ELR (cell line): ENCODE results near the gene MTMR4.
"Not testable (repeated sequence)": the region's sequence is repeated elsewhere in the genome, so short reads cannot be mapped to it uniquely, and the experiment has no call there.

ENCODE experiments used
- DNase-seq: peaks from one replicate; pipeline ENCODE4 v3.0.0-alpha.2; 2015; ENCODE audit warnings: low read depth

MTMR4 gene

GRCh38 chr17:58492238-58493121 is 22.0 kb downstream of the MTMR4 start:
- DNase-seq, result no peak

GRCh38 chr17:58491510-58492045 is 22.9 kb downstream of the MTMR4 start:
- DNase-seq, result no peak

- DNase-seq, result no peak
These were observed 26.0 kb downstream of the MTMR4 start for GRCh38 chr17:58488428-58488890.

GRCh38 chr17:58487589-58488427 is 26.6 kb downstream of the MTMR4 start, which contains the start of gene HSF5:
HSF5 (minus strand) TSS chr17:58488408; CDS start chr17:58488274, 134 bp downstream.
- no peak for DNase-seq

GRCh38 chr17:58484600-58484999 is 29.8 kb downstream of the MTMR4 start:
- DNase-seq, result no peak

GRCh38 chr17:58481798-58482197 is 32.6 kb downstream of the MTMR4 start:
- not testable (repeated sequence) for DNase-seq

- no peak for DNase-seq
These were observed 34.3 kb downstream of the MTMR4 start for GRCh38 chr17:58480090-58480489.

GRCh38 chr17:58476812-58477211 is 37.6 kb downstream of the MTMR4 start:
- DNase-seq, result no peak

GRCh38 chr17:58475985-58476384 is 38.5 kb downstream of the MTMR4 start:
- no peak for DNase-seq

GRCh38 chr17:58470356-58470755 is 44.1 kb downstream of the MTMR4 start:
- DNase-seq, result no peak

GRCh38 chr17:58468944-58469343 is 45.5 kb downstream of the MTMR4 start:
- no peak for DNase-seq

GRCh38 chr17:58455491-58455890 is 58.9 kb downstream of the MTMR4 start:
- DNase-seq, result no peak

GRCh38 chr17:58452738-58453137 is 61.7 kb downstream of the MTMR4 start:
- peak; percentile 41 for DNase-seq

GRCh38 chr17:58447039-58447975 is 67.1 kb downstream of the MTMR4 start:
- peak; percentile 87 for DNase-seq

- DNase-seq, result no peak
These were observed 68.4 kb downstream of the MTMR4 start for GRCh38 chr17:58446086-58446485.
